GM12878 (cell line): ENCODE data around the gene VARS1.
"Not testable (repeated sequence)": the region's sequence is repeated elsewhere in the genome, so short reads cannot be mapped to it uniquely, and the experiment has no call there.

ENCODE experiments used
- BHLHE40 ChIP-seq, 2 experiments: fragments of 450-650 bp in 1 of 2; IDR thresholded peaks; 2 replicates each; pipeline ENCODE4 v1.6.1; 2011 to 2017; ENCODE audit warnings: low read depth in 2 of 2, borderline replicate concordance in 1 of 2, improper control_type of control experiment in 1 of 2, low read length in 1 of 2, mild to moderate bottlenecking in 1 of 2
- FOXM1 ChIP-seq: IDR thresholded peaks from 2 replicates; pipeline ENCODE4 v1.6.1; 2012; ENCODE audit warnings: low read depth, mild to moderate bottlenecking, inconsistent platforms, low read length, moderate library complexity
- POLR2A ChIP-seq: IDR thresholded peaks from 2 replicates; pipeline ENCODE4 v1.6.1; 2011; ENCODE audit warnings: low read depth, mild to moderate bottlenecking, low read length
- STAT3 ChIP-seq: IDR thresholded peaks from 2 replicates; pipeline ENCODE4 v1.6.1; 2011; ENCODE audit warnings: low read depth, low read length, improper control_type of control experiment
- TF ChIP-seq, protein P1 (sequence below), 3 experiments: IDR thresholded peaks in 2 of 3; conservative IDR thresholded peaks in 1 of 3; 2 replicates each; pipeline ENCODE4 v1.5.1; 2011; ENCODE audit warnings: low read depth in 3 of 3, low read length in 3 of 3, mild to moderate bottlenecking in 3 of 3, control low read depth in 2 of 3, moderate library complexity in 2 of 3, inconsistent platforms in 1 of 3, mixed read lengths in 1 of 3; ENCODE audit not compliant: control insufficient read depth in 2 of 3, insufficient read depth in 1 of 3; ENCODE audit errors: extremely low read depth in 1 of 3

DNA sequence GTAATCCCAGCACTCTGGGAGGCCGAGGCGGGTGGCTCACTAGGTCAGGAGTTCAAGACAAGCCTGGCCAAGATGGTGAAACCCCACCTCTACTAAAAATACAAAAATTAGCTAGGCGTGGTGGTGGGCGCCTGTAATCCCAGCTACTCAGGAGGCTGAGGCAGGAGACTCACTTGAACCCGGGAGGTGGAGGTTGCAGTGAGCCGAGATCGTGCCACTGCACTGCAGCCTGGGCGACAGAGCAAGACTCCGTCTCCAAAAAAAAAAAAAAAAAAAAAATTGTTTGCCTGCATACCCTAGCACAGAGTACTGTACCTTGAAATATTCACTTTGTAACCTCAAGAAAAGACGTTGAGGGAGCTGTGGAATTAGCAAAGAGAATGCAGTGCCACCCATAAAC, 24.8 kb upstream of the VARS1 start:
- not testable (repeated sequence) for TF ChIP-seq STAT3; FOXM1; POLR2A; BHLHE40 (IDR thresholded peaks at IDR 0.05; ENCODE audit: borderline replicate concordance in 1 of 2, low read depth in 2 of 2, low read length in 1 of 2)
- TF ChIP-seq, protein P1, sequence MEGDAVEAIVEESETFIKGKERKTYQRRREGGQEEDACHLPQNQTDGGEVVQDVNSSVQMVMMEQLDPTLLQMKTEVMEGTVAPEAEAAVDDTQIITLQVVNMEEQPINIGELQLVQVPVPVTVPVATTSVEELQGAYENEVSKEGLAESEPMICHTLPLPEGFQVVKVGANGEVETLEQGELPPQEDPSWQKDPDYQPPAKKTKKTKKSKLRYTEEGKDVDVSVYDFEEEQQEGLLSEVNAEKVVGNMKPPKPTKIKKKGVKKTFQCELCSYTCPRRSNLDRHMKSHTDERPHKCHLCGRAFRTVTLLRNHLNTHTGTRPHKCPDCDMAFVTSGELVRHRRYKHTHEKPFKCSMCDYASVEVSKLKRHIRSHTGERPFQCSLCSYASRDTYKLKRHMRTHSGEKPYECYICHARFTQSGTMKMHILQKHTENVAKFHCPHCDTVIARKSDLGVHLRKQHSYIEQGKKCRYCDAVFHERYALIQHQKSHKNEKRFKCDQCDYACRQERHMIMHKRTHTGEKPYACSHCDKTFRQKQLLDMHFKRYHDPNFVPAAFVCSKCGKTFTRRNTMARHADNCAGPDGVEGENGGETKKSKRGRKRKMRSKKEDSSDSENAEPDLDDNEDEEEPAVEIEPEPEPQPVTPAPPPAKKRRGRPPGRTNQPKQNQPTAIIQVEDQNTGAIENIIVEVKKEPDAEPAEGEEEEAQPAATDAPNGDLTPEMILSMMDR (IDR thresholded peaks at IDR 0.05 in 2 of 3, conservative IDR thresholded peaks at IDR 0.05 in 1 of 3; ENCODE audit: control insufficient read depth in 2 of 3, extremely low read depth in 1 of 3, insufficient read depth in 1 of 3, low read depth in 3 of 3, low read length in 3 of 3), result not testable (repeated sequence)
